ENCODE results near the gene SMAD9.

The SMAD9 gene

GRCh38 chr13:36839281-36839680, 80.8 kb downstream of the SMAD9 start:
- Histone ChIP-seq H2AFZ (ENCODE audit: low read depth, low read length, severe bottlenecking) (no peak overlapping the region), H3K36me3 (ENCODE audit: low read length) (no peaks in the 10 kb centered on the region), H3K27me3 (ENCODE audit: low read length) (no peaks in the 10 kb centered on the region), H3F3A (ENCODE audit: insufficient read depth) (no peaks in the 10 kb centered on the region), H3K27ac (ENCODE audit: low read depth, low read length) (no peak overlapping the region), H3K9me3 (ENCODE audit: insufficient read depth, low read length) (no peaks in the 10 kb centered on the region), H3K4me2 (ENCODE audit: low read depth, low read length, poor library complexity, severe bottlenecking) (no peak overlapping the region), H3K79me2 (ENCODE audit: insufficient read depth, low read length) (no peaks in the 10 kb centered on the region), H3K9ac (ENCODE audit: low read length) (no peak overlapping the region), H4K20me1 (ENCODE audit: low read depth, low read length) (no peaks in the 10 kb centered on the region), H3K4me3 (ENCODE audit: insufficient read depth, low read length, poor library complexity, severe bottlenecking) (no peak overlapping the region), H3K9me2 (replicated peaks; ENCODE audit: insufficient read depth, low read length) (no peaks in the 10 kb centered on the region)
- TF ChIP-seq EZH2phosphoT487 (conservative IDR thresholded peaks at IDR 0.05; ENCODE audit: low read length) (no peak), CTCF (IDR thresholded peaks at IDR 0.05; ENCODE audit: insufficient read depth, low read length, poor library complexity, severe bottlenecking) (no peak)

DNA sequence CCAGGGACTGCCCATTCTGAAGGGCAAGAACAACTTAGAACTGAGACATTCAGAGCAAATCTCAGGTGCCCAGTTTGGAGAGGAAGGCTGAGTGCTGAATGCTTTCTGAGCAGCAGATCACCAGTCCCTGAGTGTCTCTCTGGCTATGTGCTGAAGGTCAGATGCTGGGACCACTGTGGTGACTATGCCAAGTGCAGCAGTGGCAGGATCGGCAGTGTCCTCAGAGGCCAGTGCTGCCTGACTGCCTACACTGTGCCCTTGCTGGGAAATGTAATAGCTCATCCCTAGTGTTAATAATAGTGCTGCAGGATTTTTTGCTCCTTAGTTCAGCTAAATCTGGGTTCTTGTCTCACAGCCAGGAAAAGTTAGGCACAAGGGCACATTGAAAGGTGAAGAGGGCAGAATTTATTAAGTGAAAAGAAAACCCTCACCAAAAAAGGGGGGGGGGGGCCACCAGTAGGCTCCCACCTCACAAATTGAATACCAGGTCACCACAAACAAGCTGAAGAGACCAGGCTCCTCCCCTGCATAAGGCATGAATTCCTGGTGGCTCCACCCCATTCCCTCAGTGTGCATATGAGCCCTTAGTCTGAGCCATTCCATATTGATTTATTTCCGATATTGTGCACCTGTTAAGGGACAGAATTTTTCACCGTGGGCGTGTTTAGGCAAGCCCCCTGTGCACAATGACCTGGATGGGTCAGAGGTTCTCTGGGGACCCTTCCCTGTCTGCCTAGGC, 82.5 kb downstream of the SMAD9 start:
- H2AFZ ChIP-seq (ENCODE audit: low read depth, low read length, severe bottlenecking), result no peak overlapping the region
- H3K27me3 ChIP-seq (ENCODE audit: low read length), result no peaks in the 10 kb centered on the region
- H4K20me1 ChIP-seq (ENCODE audit: low read depth, low read length), result no peaks in the 10 kb centered on the region
- H3K9ac ChIP-seq (ENCODE audit: low read length), result no peak overlapping the region
- H3K36me3 ChIP-seq (ENCODE audit: low read length), result no peaks in the 10 kb centered on the region
- no peak overlapping the region for H3K4me3 ChIP-seq (ENCODE audit: insufficient read depth, low read length, poor library complexity, severe bottlenecking)
- no peak overlapping the region for H3K4me2 ChIP-seq (ENCODE audit: low read depth, low read length, poor library complexity, severe bottlenecking)
- no peaks in the 10 kb centered on the region for H3F3A ChIP-seq (ENCODE audit: insufficient read depth)
- no peaks in the 10 kb centered on the region for H3K9me3 ChIP-seq (ENCODE audit: insufficient read depth, low read length)
- TF ChIP-seq EZH2phosphoT487 (conservative IDR thresholded peaks at IDR 0.05; ENCODE audit: low read length) (no peak), CTCF (IDR thresholded peaks at IDR 0.05; ENCODE audit: insufficient read depth, low read length, poor library complexity, severe bottlenecking) (no peak)
- no peaks in the 10 kb centered on the region for H3K79me2 ChIP-seq (ENCODE audit: insufficient read depth, low read length)
- H3K9me2 ChIP-seq (replicated peaks; ENCODE audit: insufficient read depth, low read length), result no peaks in the 10 kb centered on the region
- H3K27ac ChIP-seq (ENCODE audit: low read depth, low read length), result no peak overlapping the region

- Histone ChIP-seq H3K4me3 (ENCODE audit: insufficient read depth, low read length, poor library complexity, severe bottlenecking) (no peak overlapping the region), H3K27me3 (ENCODE audit: low read length) (no peaks in the 10 kb centered on the region), H3K36me3 (ENCODE audit: low read length) (0 out of 2 replicates have a peak, but pooled peaks cover under 1% of the 10 kb centered on the region), H2AFZ (ENCODE audit: low read depth, low read length, severe bottlenecking) (no peak overlapping the region), H3F3A (ENCODE audit: insufficient read depth) (no peaks in the 10 kb centered on the region), H3K27ac (ENCODE audit: low read depth, low read length) (no peak overlapping the region), H3K9me3 (ENCODE audit: insufficient read depth, low read length) (no peaks in the 10 kb centered on the region), H3K9ac (ENCODE audit: low read length) (no peak overlapping the region), H3K79me2 (ENCODE audit: insufficient read depth, low read length) (no peaks in the 10 kb centered on the region), H4K20me1 (ENCODE audit: low read depth, low read length) (no peaks in the 10 kb centered on the region), H3K9me2 (replicated peaks; ENCODE audit: insufficient read depth, low read length) (no peaks in the 10 kb centered on the region), H3K4me2 (ENCODE audit: low read depth, low read length, poor library complexity, severe bottlenecking) (no peak overlapping the region)
- TF ChIP-seq CTCF (IDR thresholded peaks at IDR 0.05; ENCODE audit: insufficient read depth, low read length, poor library complexity, severe bottlenecking), result no peak
- TF ChIP-seq EZH2phosphoT487 (conservative IDR thresholded peaks at IDR 0.05; ENCODE audit: low read length), result no peak
These were observed 85.7 kb downstream of the SMAD9 start for GRCh38 chr13:36834299-36834698.

Measured in SU-DHL-6 (cell line).